Muscle of leg (tissue), 16 donors: ENCODE data around the gene OR5B12. TPM values are rescaled to one million over a fixed set of nuclear protein-coding genes. Genes with fewer than 3 reads are reported as not detected.

ENCODE experiments used
- DNase-seq: peaks from one replicate; pipeline ENCODE4 v3.0.0; 2013
- H3K27ac ChIP-seq: one replicate; pipeline ENCODE4 v1.5.1; 2013; ENCODE audit warnings: mild to moderate bottlenecking, low read length, control low read depth
- H3K27me3 ChIP-seq: one replicate; pipeline ENCODE4 v1.6.1; 2013; ENCODE audit warnings: low read length; ENCODE audit not compliant: control insufficient read depth, insufficient read depth
- H3K36me3 ChIP-seq: one replicate; pipeline ENCODE4 v1.6.1; 2013; ENCODE audit warnings: low read length; ENCODE audit not compliant: control insufficient read depth, insufficient read depth
- H3K4me1 ChIP-seq: one replicate; pipeline ENCODE4 v1.6.1; 2013; ENCODE audit warnings: low read length; ENCODE audit not compliant: control insufficient read depth, insufficient read depth
- H3K4me3 ChIP-seq: one replicate; pipeline ENCODE4 v1.5.1; 2013; ENCODE audit warnings: low read length, control low read depth
- H3K9me3 ChIP-seq: replicated peaks from 2 replicates; pipeline ENCODE4 v1.6.1; 2013; ENCODE audit warnings: low read depth, low read length; ENCODE audit not compliant: control insufficient read depth
- WGBS: methylation state at CpG from one replicate; pipeline ENCODE4 v1.1.5; 2013; ENCODE audit warnings: missing lambda C conversion rate; ENCODE audit not compliant: insufficient coverage; 5-methylcytosine and 5-hydroxymethylcytosine counted together
- long read RNA-seq, 11 donors: transcript quantifications; one replicate each; lab custom pipeline, GENCODE V29; 2026
- polyA plus RNA-seq, 8 donors: library from polyadenylated mRNA; unstranded; fragments of 120-200 nt; gene quantifications; one replicate each; pipeline versions ENCODE4 v1.2.1 to v1.2.3, GENCODE V29; 2013; ENCODE audit warnings: inconsistent platforms in 1 of 8, low replicate concordance in 1 of 8; ENCODE audit not compliant: insufficient read length in 8 of 8, insufficient read depth in 1 of 8
- total RNA-seq: library from RNA; stranded (reverse); fragments of 120-200 nt; gene quantifications from one replicate; pipeline ENCODE4 v1.2.4, GENCODE V29; 2013

Gene OR5B12
- not detected for total RNA-seq
- not detected for polyA plus RNA-seq
- long read RNA-seq, donor 1 = 0 reads
- long read RNA-seq, donor 2 = 0 reads
- long read RNA-seq, donor 3 = 0 reads
- long read RNA-seq, donor 4 = 0 reads
- long read RNA-seq, donor 5 = 0 reads
- long read RNA-seq, donor 6 = 0 reads
- long read RNA-seq, donor 7 = 0 reads
- long read RNA-seq, donor 8 = 0 reads
- long read RNA-seq, donor 9 = 0 reads
- long read RNA-seq, donor 10 = 0 reads
- long read RNA-seq, donor 11 = 0 reads

DNA sequence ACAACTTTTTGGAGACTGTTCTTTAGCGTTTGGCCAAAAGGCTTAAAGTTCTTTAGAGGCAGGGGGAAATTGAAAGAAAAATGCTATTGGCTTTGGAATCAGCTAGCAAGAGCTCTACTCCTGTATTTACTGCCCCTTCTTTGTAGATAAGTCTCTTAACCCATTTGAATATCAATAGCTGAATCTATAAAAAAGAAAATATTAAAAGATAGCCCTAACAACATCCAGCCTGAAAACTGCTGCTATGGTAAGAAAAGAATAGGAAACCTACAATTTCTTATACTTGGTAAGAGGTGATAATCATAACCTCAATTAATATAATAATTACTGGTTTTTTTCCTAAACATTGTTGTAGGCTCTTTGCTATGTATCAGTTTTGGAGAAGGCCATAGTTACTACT lies at the start of gene OR5B12:
TSS of gene OR5B12 (minus strand) at position 101 of the 400 bp plus-strand sequence. CDS start 2,085 bp downstream, outside the sequence.
- Histone ChIP-seq H3K4me1 (no peaks in the 10 kb centered on the region), H3K27ac (no peak within 1 kb of the TSS), H3K4me3 (no peak within 1 kb of the TSS), H3K36me3 (no peaks in the 10 kb centered on the region), H3K27me3 (no peaks in the 10 kb centered on the region), H3K9me3 (peaks cover 34% of the 10 kb centered on the region)
- no peak for DNase-seq
- no CpG with 5 or more reads among the region's 1 CpG for WGBS

DNA sequence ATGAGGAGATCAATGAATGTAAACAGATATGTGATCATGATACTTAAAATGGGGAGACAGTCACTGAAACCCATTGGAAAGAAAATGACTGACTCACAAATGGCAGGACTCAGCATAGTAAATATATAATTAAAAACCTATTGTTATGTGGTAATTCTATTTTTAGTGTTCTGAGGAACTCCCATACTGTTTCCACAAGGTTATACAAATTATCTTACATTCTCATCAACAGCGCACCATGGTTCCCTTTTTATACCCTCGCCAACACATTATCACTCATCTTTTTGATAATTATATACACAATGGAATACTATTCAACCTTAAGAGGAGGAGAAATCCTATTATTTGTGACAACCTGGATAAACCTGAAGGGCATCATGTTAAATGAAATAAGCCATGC lies 48.8 kb upstream of the OR5B12 start:
- no CpG with 5 or more reads among the region's 2 CpGs for WGBS
- no peaks in the 10 kb centered on the region for H3K4me1 ChIP-seq
- no peak for DNase-seq
- H3K36me3 ChIP-seq = no peaks in the 10 kb centered on the region
- no peak overlapping the region for H3K27ac ChIP-seq
- no peak overlapping the region for H3K4me3 ChIP-seq
- H3K27me3 ChIP-seq = no peaks in the 10 kb centered on the region
- H3K9me3 ChIP-seq = no peaks in the 10 kb centered on the region

DNA sequence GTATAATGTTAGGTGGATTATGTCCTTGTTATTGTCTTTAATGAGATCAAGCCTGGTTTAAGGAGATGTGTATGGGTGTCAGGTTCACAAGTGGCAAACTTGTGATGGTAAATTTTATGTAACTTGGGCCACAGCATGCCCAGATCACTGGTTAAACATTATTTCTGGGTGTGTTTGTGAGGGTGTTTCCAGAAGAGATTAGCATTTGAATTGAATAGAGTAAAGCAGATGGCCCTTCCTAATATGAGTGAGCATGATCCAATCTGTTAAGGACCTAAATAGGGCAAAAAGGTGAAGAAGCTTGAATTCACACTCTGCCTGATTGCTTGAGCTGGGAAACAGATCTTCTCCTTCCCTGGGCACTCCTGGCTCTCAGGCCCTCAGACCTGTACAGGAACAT lies 45.1 kb upstream of the OR5B12 start:
- Histone ChIP-seq H3K27ac (no peak overlapping the region), H3K4me1 (no peaks in the 10 kb centered on the region), H3K9me3 (peaks cover 2% of the 10 kb centered on the region)

DNA sequence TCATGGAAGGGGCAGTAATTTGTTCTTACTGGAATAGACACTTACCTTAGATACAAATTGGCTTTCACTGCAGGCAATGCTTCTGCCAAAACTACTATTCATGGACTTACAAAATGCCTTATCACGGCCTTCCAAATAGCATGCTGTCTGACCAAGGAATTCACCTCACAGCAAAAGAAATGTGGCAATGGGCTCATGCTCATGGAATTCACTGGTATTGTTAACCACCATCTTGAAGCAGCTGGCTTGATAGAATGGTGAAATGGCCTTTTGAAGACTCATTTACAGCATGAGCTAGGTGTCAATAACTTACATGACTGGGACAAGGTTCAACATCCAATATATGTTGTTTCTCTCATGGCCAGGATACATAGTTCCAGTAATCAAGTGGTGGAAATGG lies 43.9 kb upstream of the OR5B12 start:
- Histone ChIP-seq H3K27me3 (no peaks in the 10 kb centered on the region), H3K9me3 (peaks cover 3% of the 10 kb centered on the region), H3K27ac (no peak overlapping the region), H3K4me1 (no peaks in the 10 kb centered on the region), H3K4me3 (no peak overlapping the region), H3K36me3 (no peaks in the 10 kb centered on the region)
- no peak for DNase-seq
- no CpG with 5 or more reads among the region's 1 CpG for WGBS

More for the DNA sequence above, 45.1 kb upstream of the OR5B12 start:
- DNase-seq = no peak
- Histone ChIP-seq H3K4me3 (no peak overlapping the region), H3K27me3 (no peaks in the 10 kb centered on the region), H3K36me3 (no peaks in the 10 kb centered on the region)

DNA sequence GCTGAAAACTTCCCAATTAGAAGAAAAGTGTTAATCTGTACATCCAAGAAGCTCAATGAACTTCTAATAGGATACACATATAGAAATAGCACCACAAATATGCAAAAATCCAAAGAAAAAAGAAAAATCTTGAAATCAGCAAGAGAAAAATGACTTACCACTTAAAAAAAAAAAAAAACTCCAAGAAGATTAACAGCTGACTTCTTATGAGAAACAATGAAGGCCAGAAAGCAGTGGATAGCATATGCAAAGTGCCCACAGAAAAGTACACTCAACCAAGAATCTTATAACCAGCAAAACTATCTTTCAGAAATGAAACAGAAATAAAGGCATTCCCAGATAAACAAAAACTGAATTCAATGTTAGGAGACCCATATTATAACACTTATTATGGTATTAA lies 29.9 kb upstream of the OR5B12 start:
- Histone ChIP-seq H3K36me3 (no peaks in the 10 kb centered on the region), H3K9me3 (peaks cover 18% of the 10 kb centered on the region), H3K4me3 (no peak overlapping the region), H3K27me3 (no peaks in the 10 kb centered on the region), H3K4me1 (no peaks in the 10 kb centered on the region), H3K27ac (no peak overlapping the region)
- no peak for DNase-seq

DNA sequence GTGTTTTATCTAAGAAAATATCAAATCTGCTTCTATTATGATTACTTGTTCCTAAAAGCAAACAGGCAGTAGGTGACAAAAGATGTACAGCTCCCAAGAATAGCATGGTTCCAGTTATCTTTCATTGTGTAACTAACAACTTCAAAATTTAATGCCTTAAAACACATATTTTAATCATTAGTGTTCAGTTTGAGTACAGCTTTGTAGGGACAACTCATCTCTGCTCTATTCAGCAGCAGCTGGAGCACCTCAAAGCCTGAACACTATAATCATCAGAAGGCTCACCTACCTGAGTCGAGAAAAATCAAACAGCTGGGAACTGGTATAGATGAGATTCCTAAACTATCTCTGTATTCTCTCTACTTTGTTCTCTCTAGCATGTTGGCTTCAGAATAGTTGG lies 24.3 kb upstream of the OR5B12 start:
- Histone ChIP-seq H3K9me3 (peaks cover 17% of the 10 kb centered on the region), H3K27me3 (no peaks in the 10 kb centered on the region), H3K27ac (no peak overlapping the region), H3K4me1 (no peaks in the 10 kb centered on the region), H3K36me3 (no peaks in the 10 kb centered on the region), H3K4me3 (no peak overlapping the region)
- DNase-seq = no peak
- no CpG with 5 or more reads among the region's 1 CpG for WGBS

DNA sequence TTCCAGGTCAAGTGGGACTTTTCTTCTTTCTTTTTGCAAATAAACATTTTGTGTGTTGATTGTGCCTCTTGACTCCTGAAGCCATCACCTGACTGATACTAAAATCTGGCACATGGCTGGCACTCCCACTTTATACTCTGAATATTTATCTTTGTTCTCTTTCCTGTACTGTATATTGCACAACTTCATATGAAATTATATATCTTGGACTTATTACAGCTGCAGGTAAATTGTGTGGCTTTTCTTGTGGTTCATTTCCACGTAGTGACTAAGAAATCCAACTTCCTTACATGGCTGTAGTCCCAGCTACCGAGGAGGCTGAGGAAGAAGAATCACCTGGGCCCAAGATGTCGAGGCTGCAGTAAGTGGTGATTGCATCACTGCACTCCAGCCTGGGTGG lies 23.7 kb upstream of the OR5B12 start:
- H3K9me3 ChIP-seq = peaks cover 11% of the 10 kb centered on the region
- no peaks in the 10 kb centered on the region for H3K4me1 ChIP-seq
- no peaks in the 10 kb centered on the region for H3K36me3 ChIP-seq
- H3K27me3 ChIP-seq = no peaks in the 10 kb centered on the region
- H3K27ac ChIP-seq = no peak overlapping the region
- H3K4me3 ChIP-seq = no peak overlapping the region
- no CpG with 5 or more reads among the region's 3 CpGs for WGBS
- DNase-seq = no peak

DNA sequence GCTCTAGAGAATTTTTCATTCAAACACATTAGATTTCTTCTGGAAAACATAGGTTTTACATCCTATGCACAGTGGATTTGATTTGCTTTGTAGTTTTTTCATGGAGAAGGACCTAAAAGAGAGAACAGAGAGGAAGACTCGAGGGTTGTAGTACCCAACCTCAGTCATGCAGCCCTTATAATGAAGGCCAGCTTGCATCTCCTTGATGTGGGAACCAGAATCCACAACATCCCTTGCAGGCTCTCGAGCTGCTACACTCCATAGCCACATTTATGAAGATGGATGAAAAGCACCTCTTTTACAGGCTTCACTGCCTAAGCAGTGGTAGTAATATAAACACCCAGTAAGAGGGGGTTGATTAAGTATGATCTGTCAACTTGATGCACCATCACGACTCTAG lies 9.5 kb upstream of the OR5B12 start:
- Histone ChIP-seq H3K27ac (no peak overlapping the region), H3K4me1 (no peaks in the 10 kb centered on the region), H3K9me3 (peaks cover 5% of the 10 kb centered on the region), H3K36me3 (no peaks in the 10 kb centered on the region), H3K27me3 (no peaks in the 10 kb centered on the region), H3K4me3 (no peak overlapping the region)
- DNase-seq = no peak
- WGBS = no CpG with 5 or more reads among the region's 3 CpGs

DNA sequence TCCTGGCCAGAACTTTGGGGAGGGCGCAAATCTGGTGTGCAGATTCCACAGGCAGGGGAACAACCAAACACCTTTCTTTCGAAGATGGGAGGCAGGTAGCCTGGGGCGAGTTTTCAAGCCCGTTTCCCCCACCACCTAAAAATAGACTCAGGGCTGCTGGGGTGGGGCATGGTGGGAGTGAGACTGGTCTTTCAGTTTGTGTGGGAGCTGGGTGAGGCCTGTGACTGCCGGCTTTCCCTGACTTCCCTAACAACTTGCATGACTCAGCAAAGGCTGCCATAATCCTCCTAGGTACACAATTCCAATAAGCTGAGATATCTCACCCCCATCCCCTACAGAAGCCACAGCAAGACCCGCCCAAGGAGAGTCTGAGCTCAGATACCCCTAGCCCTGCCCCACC lies 4.3 kb upstream of the OR5B12 start:
- Histone ChIP-seq H3K27ac (no peak overlapping the region), H3K4me3 (no peak overlapping the region), H3K4me1 (no peaks in the 10 kb centered on the region), H3K9me3 (peaks cover 35% of the 10 kb centered on the region), H3K36me3 (no peaks in the 10 kb centered on the region), H3K27me3 (no peaks in the 10 kb centered on the region)
- DNase-seq = no peak
- WGBS = 93% methylated on average over 3 of the region's 6 CpGs

DNA sequence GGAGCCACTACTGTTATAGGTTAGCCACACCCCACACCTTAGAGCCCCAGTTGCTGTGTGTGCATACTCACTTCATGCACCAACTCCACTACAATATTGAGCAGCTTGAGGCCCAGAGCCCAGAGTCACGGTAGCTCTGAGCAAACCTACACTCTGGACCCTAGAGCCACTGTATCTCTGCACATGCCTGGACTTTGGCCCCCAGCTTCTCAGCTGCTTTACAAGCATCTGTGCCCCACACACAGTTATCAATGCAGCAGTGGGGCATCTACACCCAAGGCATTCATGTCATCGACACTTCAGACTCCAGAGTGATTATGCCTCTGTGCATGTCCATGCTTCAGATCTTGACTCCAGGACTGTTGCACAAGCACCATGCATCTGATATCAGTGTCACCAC lies 2.3 kb upstream of the OR5B12 start:
- Histone ChIP-seq H3K9me3 (peaks cover 33% of the 10 kb centered on the region), H3K27ac (no peak overlapping the region), H3K27me3 (no peaks in the 10 kb centered on the region), H3K4me1 (no peaks in the 10 kb centered on the region), H3K4me3 (no peak overlapping the region), H3K36me3 (no peaks in the 10 kb centered on the region)
- no peak for DNase-seq
- WGBS = 80% methylated on average over 2 of the region's 2 CpGs

DNA sequence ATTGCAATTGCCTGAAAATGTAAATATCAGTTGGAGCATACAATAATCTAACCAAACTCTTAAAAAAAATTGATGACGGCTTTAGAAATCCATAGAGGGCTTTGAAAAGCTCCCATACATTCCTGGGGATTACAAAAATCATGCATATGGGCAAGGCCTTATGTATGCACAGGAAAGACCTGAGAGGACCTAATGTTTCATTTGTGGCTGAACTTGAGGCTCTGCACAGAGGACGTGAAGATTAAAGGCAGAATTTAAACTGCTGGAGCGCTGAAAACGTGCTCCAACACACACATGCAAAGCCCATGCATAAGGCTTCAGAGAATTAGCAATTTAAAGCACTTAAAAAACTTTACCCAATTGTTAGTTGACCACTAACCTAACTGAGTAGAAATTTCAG lies 3.5 kb downstream of the OR5B12 start:
- Histone ChIP-seq H3K36me3 (no peaks in the 10 kb centered on the region), H3K27ac (no peak overlapping the region), H3K4me1 (no peaks in the 10 kb centered on the region), H3K4me3 (no peak overlapping the region), H3K27me3 (no peaks in the 10 kb centered on the region), H3K9me3 (peaks cover 6% of the 10 kb centered on the region)
- no peak for DNase-seq
- 60% methylated on average over 1 of the region's 4 CpGs for WGBS
